IMR-90 (cell line): ENCODE results near the gene MECR. TPM values are rescaled to one million over a fixed set of nuclear protein-coding genes. Genes with fewer than 3 reads are reported as not detected.

Source experiments
- ATAC-seq: fragments of 200-7000 bp; cut with Tn5 transposase; 2 replicates; pipeline ENCODE4 v1.9.1; 2020; ENCODE audit warnings: low read depth, mild to moderate bottlenecking, moderate library complexity
- BruUV-seq: library from RNA; stranded (reverse); fragments of 400-500 nt; replicated peaks from 2 replicates; lab custom pipeline; 2021; lab: Mats Ljungman, UMichigan
- CTCF ChIA-PET: fragments of 300-600 bp; formaldehyde crosslinking; extraction: SDS; loops from one replicate; lab custom pipeline; 2021; ENCODE audit warnings: antibody characterized with exemption; lab: Yijun Ruan, JAX
- POLR2A ChIA-PET: fragments of 300-600 bp; sonication (Branson Sonifier 250); formaldehyde crosslinking; loops from one replicate; lab custom pipeline; 2022; ENCODE audit warnings: antibody characterized with exemption; ENCODE audit not compliant: unreplicated experiment; lab: Charles Lee
- DNase-seq: peaks from one replicate; pipeline ENCODE4 v3.0.0; 2013
- H2AFZ ChIP-seq: replicated peaks from 2 replicates; pipeline ENCODE3; 2013; ENCODE audit warnings: low read length, mild to moderate bottlenecking; ENCODE audit not compliant: poor library complexity
- H2AK5ac ChIP-seq: 2 replicates; pipeline ENCODE4 v1.6.1; 2013; ENCODE audit warnings: low read depth, low read length, inconsistent platforms
- H2AK9ac ChIP-seq: replicated peaks from 2 replicates; pipeline ENCODE3; 2013; ENCODE audit warnings: mild to moderate bottlenecking, low read depth, low read length, moderate library complexity; ENCODE audit not compliant: poor library complexity
- H2BK120ac ChIP-seq: 2 replicates; pipeline ENCODE4 v1.6.1; 2013; ENCODE audit warnings: low read depth, low read length, inconsistent platforms
- H2BK15ac ChIP-seq: 3 replicates; pipeline ENCODE4 v1.6.1; 2013; ENCODE audit warnings: low read depth, low read length, inconsistent platforms
- H2BK20ac ChIP-seq: 2 replicates; pipeline ENCODE4 v1.6.1; 2013; ENCODE audit warnings: low read depth, mild to moderate bottlenecking, inconsistent platforms, low read length, moderate library complexity
- H2BK5ac ChIP-seq: 2 replicates; pipeline ENCODE4 v1.6.1; 2013; ENCODE audit warnings: mild to moderate bottlenecking, low read depth, low read length, inconsistent platforms; ENCODE audit not compliant: poor library complexity, severe bottlenecking
- H3K14ac ChIP-seq: replicated peaks from 2 replicates; pipeline ENCODE4 v1.6.1; 2013; ENCODE audit warnings: low read depth, low read length, inconsistent platforms
- H3K18ac ChIP-seq: 2 replicates; pipeline ENCODE4 v1.6.1; 2013; ENCODE audit warnings: low read depth, low read length, control low read depth
- H3K23ac ChIP-seq: 2 replicates; pipeline ENCODE4 v1.6.1; 2013; ENCODE audit warnings: low read depth, low read length, inconsistent platforms
- H3K27ac ChIP-seq: 2 replicates; pipeline ENCODE4 v1.5.1; 2013; ENCODE audit warnings: mild to moderate bottlenecking, control low read depth, low read length; ENCODE audit not compliant: insufficient read depth
- H3K27me3 ChIP-seq: 2 replicates; pipeline ENCODE4 v1.6.1; 2013; ENCODE audit warnings: low read length; ENCODE audit not compliant: control insufficient read depth, insufficient read depth
- H3K36me3 ChIP-seq: 2 replicates; pipeline ENCODE4 v1.6.1; 2013; ENCODE audit warnings: low read length, mixed read lengths; ENCODE audit not compliant: control insufficient read depth, insufficient read depth
- H3K4ac ChIP-seq: 2 replicates; pipeline ENCODE4 v1.6.1; 2013; ENCODE audit warnings: low read depth, low read length, inconsistent platforms
- H3K4me1 ChIP-seq: 2 replicates; pipeline ENCODE4 v1.6.1; 2013; ENCODE audit warnings: low read length, mixed read lengths; ENCODE audit not compliant: control insufficient read depth, insufficient read depth
- H3K4me2 ChIP-seq: 2 replicates; pipeline ENCODE4 v1.6.1; 2013; ENCODE audit warnings: low read depth, mild to moderate bottlenecking, control low read depth, low read length, moderate library complexity
- H3K4me3 ChIP-seq: 2 replicates; pipeline ENCODE4 v1.5.1; 2013; ENCODE audit warnings: low read depth, mild to moderate bottlenecking, control low read depth, low read length, moderate library complexity; ENCODE audit not compliant: insufficient read depth
- H3K56ac ChIP-seq: 2 replicates; pipeline ENCODE4 v1.6.1; 2013; ENCODE audit warnings: low read length, inconsistent platforms; ENCODE audit not compliant: insufficient read depth; ENCODE audit errors: extremely low read depth
- H3K79me1 ChIP-seq, 2 experiments: 2 replicates each; pipeline ENCODE4 v1.6.1; 2013; ENCODE audit warnings: low read length in 2 of 2, inconsistent platforms in 1 of 2, low read depth in 1 of 2
- H3K9ac ChIP-seq: 2 replicates; pipeline ENCODE4 v1.6.1; 2013; ENCODE audit warnings: low read depth, low read length, control low read depth
- H3K9me1 ChIP-seq: 2 replicates; pipeline ENCODE4 v1.6.1; 2013; ENCODE audit warnings: low read length, inconsistent platforms; ENCODE audit not compliant: insufficient read depth
- H3K9me3 ChIP-seq: 2 replicates; pipeline ENCODE4 v1.6.1; 2013; ENCODE audit warnings: low read length; ENCODE audit not compliant: control insufficient read depth, insufficient read depth
- H4K20me1 ChIP-seq: 2 replicates; pipeline ENCODE4 v1.6.1; 2013; ENCODE audit warnings: low read length, inconsistent platforms; ENCODE audit not compliant: insufficient read depth
- H4K5ac ChIP-seq: 2 replicates; pipeline ENCODE4 v1.6.1; 2013; ENCODE audit warnings: mild to moderate bottlenecking, low read depth, low read length, control low read depth
- H4K8ac ChIP-seq, 2 experiments: 2 replicates each; pipeline ENCODE4 v1.6.1; 2013; ENCODE audit warnings: low read depth in 2 of 2, low read length in 2 of 2, control low read depth in 1 of 2, inconsistent platforms in 1 of 2
- H4K91ac ChIP-seq: 2 replicates; pipeline ENCODE4 v1.6.1; 2013; ENCODE audit warnings: low read depth, low read length, inconsistent platforms; ENCODE audit not compliant: insufficient read depth
- FOS ChIP-seq: fragments of 150-350 bp; IDR thresholded peaks from 2 replicates; pipeline ENCODE4 v1.6.1; 2016; ENCODE audit warnings: low read depth, low read length
- NFE2L2 ChIP-seq: fragments of 150-350 bp; IDR thresholded peaks from 2 replicates; pipeline ENCODE4 v1.6.1; 2016; ENCODE audit warnings: low read depth, mild to moderate bottlenecking, low read length
- USF2 ChIP-seq: fragments of 150-350 bp; IDR thresholded peaks from 2 replicates; pipeline ENCODE4 v1.6.1; 2017; ENCODE audit warnings: mild to moderate bottlenecking, antibody characterized with exemption, low read length, low read depth
- WGBS, 2 experiments: methylation state at CpG; one replicate each; pipeline versions ENCODE4 v1.1.5 to v1.1.7; 2013; ENCODE audit warnings: missing lambda C conversion rate in 2 of 2; ENCODE audit not compliant: insufficient read length in 1 of 2; ENCODE audit errors: extremely low coverage in 2 of 2; 5-methylcytosine and 5-hydroxymethylcytosine counted together
- dilution Hi-C: fragments of 300-500 bp; cut with HindIII; formaldehyde crosslinking; loops from one replicate; pipeline ENCODE4 v1.14.3; 2018; ENCODE audit warnings: low sequenced_read_pairs; ENCODE audit not compliant: unreplicated experiment
- in situ Hi-C: fragments of 300-500 bp; cut with MboI; formaldehyde crosslinking; loops from 3 replicates; pipeline ENCODE4 v1.14.3; 2019; ENCODE audit warnings: low sequenced_read_pairs, inconsistent platforms, mixed read lengths
- intact Hi-C: fragments of 100-400 bp; cut with micrococcal nuclease; formaldehyde crosslinking; loops from 2 replicates; pipeline ENCODE4 v1.10.0; 2022
- polyA plus RNA-seq, 3 experiments: library from polyadenylated mRNA; depleted of rRNA; stranded (reverse); fragments of >200 nt; gene quantifications; 2 replicates each; pipeline ENCODE4 v1.2.3, GENCODE V29; 2012; ENCODE audit warnings: low replicate concordance in 1 of 3
- total RNA-seq: library from RNA; depleted of rRNA; stranded (reverse); fragments of >200 nt; gene quantifications from 2 replicates; pipeline ENCODE4 v1.2.3, GENCODE V29; 2012

MECR gene
- total and polyA plus RNA-seq, 2 of the 4 experiments (the other 2 are of a cell fraction) = 20.3 to 24.8 TPM

GRCh38 chr1:29266912-29267311 is 36.2 kb upstream of the MECR start:
- CTCF ChIA-PET = interaction anchor here (0.6 kb wide), 1 partner anchor 40 kb away, joined by 3 read pairs; no protein-coding TSS in a partner anchor
- Histone ChIP-seq H3K9me3 (no peaks in the 10 kb centered on the region), H3K18ac (no peak overlapping the region), H3K4ac (no peak overlapping the region), H3K9me1 (no peaks in the 10 kb centered on the region; the same call in 1 of the 2 replicates), H2AK9ac (no peak overlapping the region), H2AK5ac (no peak overlapping the region), H4K20me1 (no peaks in the 10 kb centered on the region; the same call in 1 of the 2 replicates), H3K56ac (no peak overlapping the region), H4K5ac (no peak overlapping the region), H4K8ac (no peak overlapping the region), H2AFZ (no peak overlapping the region), H2BK5ac (no peak overlapping the region), H3K4me3 (no peak overlapping the region), H2BK20ac (no peak overlapping the region), H3K4me2 (no peak overlapping the region), H3K9ac (no peak overlapping the region), H3K36me3 (no peaks in the 10 kb centered on the region), H3K27ac (no peak overlapping the region), H3K27me3 (no peaks in the 10 kb centered on the region), H4K91ac (no peak overlapping the region), H3K14ac (no peak overlapping the region), H2BK15ac (no peak overlapping the region), H3K23ac (no peak overlapping the region), H3K4me1 (peaks cover 6% of the 10 kb centered on the region; the same call in 1 of the 2 replicates), H3K79me1 (no peaks in the 10 kb centered on the region), H2BK120ac (no peak overlapping the region)
- no TSS peak for BruUV-seq
- TF ChIP-seq NFE2L2 = no peak
- no peak for TF ChIP-seq USF2
- TF ChIP-seq FOS = no peak
- DNase-seq (no peak), ATAC-seq (no peak)
- in situ Hi-C loops = no loop called here
- dilution Hi-C loops = no loop called here
- POLR2A ChIA-PET = no interaction called here
- WGBS, 2 experiments = no CpG with 5 or more reads among the region's 3 CpGs
- intact Hi-C loops = no loop called here
